ENCODE results near the gene CACNA1C.

The CACNA1C gene

DNA sequence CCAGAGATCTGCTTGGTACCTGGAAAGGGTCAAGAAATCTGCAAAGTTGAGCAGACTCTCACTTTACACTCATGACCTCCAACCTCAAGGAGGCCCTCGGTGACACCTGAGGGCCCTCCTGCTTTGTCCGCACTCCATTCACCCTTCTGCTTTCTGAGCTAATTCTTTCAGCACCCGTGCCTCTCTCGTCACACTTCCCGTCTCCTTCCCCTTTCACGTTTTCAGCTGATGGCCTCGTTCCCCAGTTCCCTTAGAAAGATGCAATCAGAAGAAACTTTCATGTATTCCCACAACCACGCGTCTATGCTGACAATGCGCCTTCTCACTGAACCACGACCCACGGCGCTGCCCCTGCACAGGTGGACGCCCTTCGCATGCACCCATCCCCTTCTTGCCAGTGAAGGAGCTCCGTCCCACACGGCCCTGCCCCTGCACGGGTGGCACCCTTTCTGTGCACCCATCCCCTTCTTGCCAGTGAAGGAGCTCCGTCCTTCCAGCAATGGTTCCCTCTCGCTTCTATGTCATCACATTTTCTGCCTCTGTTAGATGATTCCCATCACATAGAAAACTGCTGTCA, 401.9 kb downstream of the CACNA1C start:
- no peak overlapping the region for H3K4me3 ChIP-seq (ENCODE audit: low read depth, low read length)
- TF ChIP-seq, protein P1, sequence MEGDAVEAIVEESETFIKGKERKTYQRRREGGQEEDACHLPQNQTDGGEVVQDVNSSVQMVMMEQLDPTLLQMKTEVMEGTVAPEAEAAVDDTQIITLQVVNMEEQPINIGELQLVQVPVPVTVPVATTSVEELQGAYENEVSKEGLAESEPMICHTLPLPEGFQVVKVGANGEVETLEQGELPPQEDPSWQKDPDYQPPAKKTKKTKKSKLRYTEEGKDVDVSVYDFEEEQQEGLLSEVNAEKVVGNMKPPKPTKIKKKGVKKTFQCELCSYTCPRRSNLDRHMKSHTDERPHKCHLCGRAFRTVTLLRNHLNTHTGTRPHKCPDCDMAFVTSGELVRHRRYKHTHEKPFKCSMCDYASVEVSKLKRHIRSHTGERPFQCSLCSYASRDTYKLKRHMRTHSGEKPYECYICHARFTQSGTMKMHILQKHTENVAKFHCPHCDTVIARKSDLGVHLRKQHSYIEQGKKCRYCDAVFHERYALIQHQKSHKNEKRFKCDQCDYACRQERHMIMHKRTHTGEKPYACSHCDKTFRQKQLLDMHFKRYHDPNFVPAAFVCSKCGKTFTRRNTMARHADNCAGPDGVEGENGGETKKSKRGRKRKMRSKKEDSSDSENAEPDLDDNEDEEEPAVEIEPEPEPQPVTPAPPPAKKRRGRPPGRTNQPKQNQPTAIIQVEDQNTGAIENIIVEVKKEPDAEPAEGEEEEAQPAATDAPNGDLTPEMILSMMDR (IDR thresholded peaks at IDR 0.05; ENCODE audit: low read depth, low read length, missing control alignments): no peak
- in situ Hi-C loops (cut with HindIII; ENCODE audit: low sequenced_read_pairs): no loop called here
- DNase-seq (ENCODE audit: low read depth): no peak

DNA sequence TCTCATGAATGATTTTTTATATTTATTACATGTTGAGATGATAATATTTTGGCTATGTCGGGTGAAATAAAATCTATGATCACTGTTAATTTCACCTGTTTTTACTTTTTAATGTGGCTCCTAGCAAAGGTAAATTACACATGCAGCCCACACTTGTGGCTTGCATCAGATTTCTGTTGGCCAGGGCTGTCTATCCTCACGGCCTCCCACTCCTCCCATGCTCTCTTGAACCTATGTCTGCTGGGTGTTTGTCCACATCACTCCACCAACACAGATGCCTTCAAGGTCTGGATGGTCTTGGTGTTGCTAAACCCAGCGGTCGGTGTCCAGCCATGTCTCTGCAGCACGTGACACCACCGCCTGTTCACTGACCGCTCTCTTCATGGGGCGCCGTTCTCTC, 402.6 kb downstream of the CACNA1C start:
- no peak for DNase-seq (ENCODE audit: low read depth)
- in situ Hi-C loops (cut with HindIII; ENCODE audit: low sequenced_read_pairs): no loop called here
- TF ChIP-seq, protein P1 (IDR thresholded peaks at IDR 0.05; ENCODE audit: low read depth, low read length, missing control alignments): no peak
- H3K4me3 ChIP-seq (ENCODE audit: low read depth, low read length): no peak overlapping the region

DNA sequence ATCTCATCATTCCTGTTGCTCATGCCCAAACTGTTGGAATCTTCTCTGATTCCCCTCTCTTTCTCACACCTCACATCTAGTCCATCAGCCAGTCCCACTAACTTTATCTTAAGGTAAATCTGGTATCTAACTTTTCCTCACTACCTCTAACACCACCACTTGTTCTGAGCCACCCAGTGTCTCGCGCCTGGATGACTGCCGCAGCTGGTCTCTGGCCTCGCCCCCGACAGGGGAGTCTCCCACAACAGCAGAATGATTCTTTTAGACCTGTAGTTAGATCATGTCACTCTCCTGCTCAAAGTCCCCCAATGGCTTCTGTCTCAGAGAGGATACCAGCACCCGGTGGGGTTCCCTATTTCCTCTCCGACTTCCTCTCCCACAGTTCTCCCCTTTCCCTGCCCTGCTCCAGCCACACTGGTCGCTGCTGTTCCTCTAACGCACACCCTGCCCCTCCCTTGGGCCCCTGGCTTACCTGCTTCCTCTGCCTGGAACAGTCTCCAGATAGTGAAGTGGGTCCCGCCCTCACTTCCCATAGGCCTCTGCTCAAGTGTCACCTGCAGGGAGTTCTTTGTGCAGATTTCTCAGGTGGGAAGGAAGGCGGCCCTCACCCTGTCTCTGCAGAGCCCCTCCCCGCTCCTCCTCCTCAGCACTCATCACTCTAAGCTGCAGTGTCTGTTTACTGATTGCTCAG, 403.5 kb downstream of the CACNA1C start:
- TF ChIP-seq, protein P1 (IDR thresholded peaks at IDR 0.05; ENCODE audit: low read depth, low read length, missing control alignments): no peak
- in situ Hi-C loops (cut with HindIII; ENCODE audit: low sequenced_read_pairs): no loop called here
- no peak for DNase-seq (ENCODE audit: low read depth)
- H3K4me3 ChIP-seq (ENCODE audit: low read depth, low read length): no peak overlapping the region

DNA sequence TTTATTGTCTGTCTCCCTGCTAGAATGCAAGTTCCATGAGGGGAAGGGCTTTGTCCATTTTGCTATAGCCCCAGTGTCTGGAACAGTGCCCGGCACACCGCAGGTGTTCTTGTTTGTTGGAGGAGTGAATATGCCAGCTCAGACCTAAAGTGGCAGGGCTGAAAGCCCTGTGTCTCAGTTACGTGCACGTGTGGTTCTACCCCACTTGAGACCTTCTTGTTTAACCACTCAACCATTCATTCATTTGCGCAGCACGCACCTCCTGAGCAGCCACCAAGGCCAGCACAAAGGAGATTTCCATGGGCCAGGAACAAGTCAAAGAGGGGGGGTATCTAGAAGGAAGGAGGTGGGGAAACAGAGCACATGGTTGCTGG, 404.0 kb downstream of the CACNA1C start:
- in situ Hi-C loops (cut with HindIII; ENCODE audit: low sequenced_read_pairs): no loop called here
- H3K4me3 ChIP-seq (ENCODE audit: low read depth, low read length): no peak overlapping the region
- TF ChIP-seq, protein P1 (IDR thresholded peaks at IDR 0.05; ENCODE audit: low read depth, low read length, missing control alignments): no peak
- DNase-seq (ENCODE audit: low read depth): no peak

DNA sequence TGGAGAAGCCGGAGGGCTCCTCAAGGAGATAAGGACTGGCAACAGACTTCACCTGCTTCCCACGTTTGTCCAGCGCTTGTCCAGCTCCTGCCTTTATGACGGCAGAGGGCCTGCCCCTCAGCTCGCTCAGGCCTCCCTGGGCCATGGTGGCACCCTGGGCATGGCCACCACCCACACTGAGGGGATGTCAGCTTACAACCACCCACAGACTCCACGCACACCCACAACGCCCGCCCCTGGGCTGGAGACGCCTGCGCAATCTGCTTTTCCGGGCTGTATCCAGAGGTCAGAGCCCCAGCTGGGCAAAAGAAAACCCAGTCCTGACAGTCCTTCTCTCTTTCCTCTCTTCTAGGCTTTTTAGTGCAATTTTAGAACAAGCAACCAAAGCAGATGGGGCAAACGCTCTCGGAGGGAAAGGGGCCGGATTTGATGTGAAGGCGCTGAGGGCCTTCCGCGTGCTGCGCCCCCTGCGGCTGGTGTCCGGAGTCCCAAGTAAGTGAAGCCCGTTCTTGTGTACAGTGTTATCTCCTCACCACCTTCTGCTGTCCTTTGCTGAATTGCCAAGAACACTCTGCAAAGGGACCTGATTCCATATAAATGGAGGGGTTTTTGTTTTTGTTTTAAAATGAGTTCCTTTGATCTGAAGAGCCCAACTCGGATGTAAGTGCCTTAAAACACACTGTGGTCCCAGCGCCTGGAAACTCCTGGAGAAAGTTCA, 404.6 kb downstream of the CACNA1C start:
- in situ Hi-C loops (cut with HindIII; ENCODE audit: low sequenced_read_pairs): no loop called here
- TF ChIP-seq, protein P1 (IDR thresholded peaks at IDR 0.05; ENCODE audit: low read depth, low read length, missing control alignments): no peak
- DNase-seq (ENCODE audit: low read depth): no peak
- no peak overlapping the region for H3K4me3 ChIP-seq (ENCODE audit: low read depth, low read length)

DNA sequence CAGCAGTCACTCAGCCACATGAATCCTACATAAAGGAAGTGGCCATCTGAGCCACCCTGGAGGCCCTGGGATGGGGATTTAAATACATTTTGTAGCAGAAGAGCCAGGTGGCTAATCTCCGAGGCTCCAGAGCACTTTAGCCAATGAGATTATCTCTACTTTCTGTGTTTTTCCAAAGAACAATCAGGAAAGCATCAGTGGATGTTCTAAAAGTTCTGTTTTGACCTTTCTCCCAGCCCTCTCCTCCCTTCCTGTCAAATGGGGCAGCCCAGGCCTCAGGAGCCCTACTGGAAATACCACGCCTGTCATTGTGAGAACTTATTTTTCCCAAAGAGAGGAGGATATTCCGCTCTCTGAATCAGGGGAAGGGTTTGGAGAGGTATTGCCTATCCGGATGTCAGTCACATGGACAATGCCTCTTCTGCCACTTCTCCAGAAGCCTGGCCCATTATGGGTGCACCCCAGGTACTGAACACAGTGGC, 405.2 kb downstream of the CACNA1C start:
- no peak overlapping the region for H3K4me3 ChIP-seq (ENCODE audit: low read depth, low read length)
- DNase-seq (ENCODE audit: low read depth): no peak
- in situ Hi-C loops (cut with HindIII; ENCODE audit: low sequenced_read_pairs): no loop called here
- TF ChIP-seq, protein P1 (IDR thresholded peaks at IDR 0.05; ENCODE audit: low read depth, low read length, missing control alignments): no peak
